ENCODE measurements around the gene RBM33.
A peak's percentile ranks its signal among the peaks of the same experiment; 100 is the strongest.
"Not testable (repeated sequence)": the region's sequence is repeated elsewhere in the genome, so short reads cannot be mapped to it uniquely, and the experiment has no call there.

The RBM33 gene

DNA sequence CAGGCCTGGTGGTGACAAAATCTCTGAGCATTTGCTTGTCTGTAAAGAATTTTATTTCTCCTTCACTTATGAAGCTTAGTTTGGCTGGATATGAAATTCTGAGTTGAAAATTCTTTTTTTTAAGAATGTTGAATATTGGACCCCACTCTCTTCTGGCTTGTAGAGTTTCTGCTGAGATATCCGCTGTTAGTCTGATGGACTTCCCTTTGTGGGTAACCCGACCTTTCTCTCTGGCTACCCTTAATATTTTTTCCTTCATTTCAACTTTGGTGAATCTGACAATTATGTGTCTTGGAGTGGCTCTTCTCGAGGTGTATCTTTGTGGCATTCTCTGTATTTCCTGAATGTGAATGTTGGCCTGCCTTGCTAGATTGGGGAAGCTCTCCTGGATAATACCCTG is 46.2 kb downstream of the RBM33 start:
- H3K79me2 ChIP-seq (ENCODE audit: control insufficient read depth, insufficient read depth, low read length, unreplicated experiment) = peaks cover 43% of the 10 kb centered on the region

DNA sequence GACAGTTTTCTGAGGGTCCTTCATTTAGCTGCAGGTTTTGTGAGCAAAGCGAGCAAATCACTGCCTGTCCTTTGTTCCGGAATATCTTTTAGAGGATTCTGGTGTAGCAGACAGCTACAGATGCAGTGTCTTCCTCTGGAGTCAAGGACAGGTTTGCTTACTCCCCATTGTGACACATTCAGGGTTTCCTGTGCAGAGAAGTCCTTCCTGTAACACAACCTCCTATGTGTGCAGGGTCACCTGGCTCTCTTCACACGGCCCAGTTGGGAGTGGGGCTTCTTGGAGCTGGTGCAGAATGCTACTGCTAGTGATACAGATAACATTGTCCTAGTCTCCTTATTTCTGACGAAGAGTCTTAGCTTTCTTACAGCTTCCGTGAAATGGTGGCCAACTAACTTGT is 47.9 kb downstream of the RBM33 start:
- Histone ChIP-seq H3K27me3 (ENCODE audit: insufficient read depth, low read length) (no peaks in the 10 kb centered on the region), H3K36me3 (ENCODE audit: insufficient read depth, low read length) (peaks cover 6% of the 10 kb centered on the region; the same call in 1 of the 2 replicates), H3K79me2 (ENCODE audit: control insufficient read depth, insufficient read depth, low read length, unreplicated experiment) (peaks cover 54% of the 10 kb centered on the region), H2AFZ (ENCODE audit: low read length, unreplicated experiment) (no peak overlapping the region), H3K27ac (ENCODE audit: low read depth, low read length) (no peak overlapping the region), H3K4me3 (ENCODE audit: low read depth, low read length) (no peak overlapping the region), H3K4me1 (ENCODE audit: control insufficient read depth, insufficient read depth, low read length, unreplicated experiment) (peaks cover 7% of the 10 kb centered on the region)

More for the DNA sequence above, 46.2 kb downstream of the RBM33 start:
- H3K27me3 ChIP-seq (ENCODE audit: insufficient read depth, low read length); H3K4me1 ChIP-seq (ENCODE audit: control insufficient read depth, insufficient read depth, low read length, unreplicated experiment); H3K4me3 ChIP-seq (ENCODE audit: low read depth, low read length); H3K27ac ChIP-seq (ENCODE audit: low read depth, low read length); H2AFZ ChIP-seq (ENCODE audit: low read length, unreplicated experiment); H3K36me3 ChIP-seq (ENCODE audit: insufficient read depth, low read length): not testable (repeated sequence)

DNA sequence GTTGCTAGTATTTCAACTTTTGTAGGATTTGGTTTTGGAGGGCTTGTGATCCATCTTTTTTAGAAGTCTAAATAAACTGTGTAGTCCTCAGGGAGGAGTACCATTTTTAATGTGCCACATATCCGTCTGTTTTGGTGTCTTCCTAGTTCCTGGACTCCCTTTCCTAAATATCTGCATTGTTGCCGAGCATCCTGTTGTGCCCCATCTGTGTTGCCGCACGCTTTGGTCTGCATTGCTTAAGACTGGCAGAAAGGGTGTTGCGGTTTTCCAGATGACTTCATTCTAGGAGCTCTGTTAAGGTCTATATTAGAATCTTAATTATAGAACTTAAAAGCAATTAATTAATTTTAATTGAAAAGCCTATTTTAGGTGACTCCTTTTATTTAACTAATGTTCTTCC is 49.4 kb downstream of the RBM33 start:
- Histone ChIP-seq H2AFZ (ENCODE audit: low read length, unreplicated experiment) (no peak overlapping the region), H3K4me3 (ENCODE audit: low read depth, low read length) (no peak overlapping the region), H3K27ac (ENCODE audit: low read depth, low read length) (no peak overlapping the region), H3K79me2 (ENCODE audit: control insufficient read depth, insufficient read depth, low read length, unreplicated experiment) (peaks cover 68% of the 10 kb centered on the region), H3K27me3 (ENCODE audit: insufficient read depth, low read length) (no peaks in the 10 kb centered on the region), H3K4me1 (ENCODE audit: control insufficient read depth, insufficient read depth, low read length, unreplicated experiment) (peaks cover 7% of the 10 kb centered on the region), H3K36me3 (ENCODE audit: insufficient read depth, low read length) (peaks cover 6% of the 10 kb centered on the region; the same call in 1 of the 2 replicates)

DNA sequence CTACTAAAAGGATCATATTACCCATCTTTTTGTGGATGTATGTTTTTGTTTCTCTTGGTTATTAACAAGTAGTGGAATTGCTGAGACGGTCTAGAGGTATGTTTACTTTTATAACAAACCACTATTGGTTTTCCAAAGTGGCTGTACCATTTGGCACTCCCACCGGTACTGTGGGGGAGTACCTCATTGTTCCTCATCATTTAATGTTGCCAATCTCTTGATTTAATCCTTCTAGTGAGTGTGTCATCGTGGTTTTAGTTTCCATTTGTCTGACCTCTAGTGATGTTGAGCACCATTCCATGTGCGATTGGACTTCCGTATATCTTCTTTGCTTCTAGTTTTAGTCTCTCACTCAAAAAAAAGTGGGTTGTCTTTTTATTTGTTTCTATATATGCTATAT is 50.4 kb downstream of the RBM33 start:
- Histone ChIP-seq H3K36me3 (ENCODE audit: insufficient read depth, low read length) (peaks cover 6% of the 10 kb centered on the region; the same call in 1 of the 2 replicates), H3K27me3 (ENCODE audit: insufficient read depth, low read length) (no peaks in the 10 kb centered on the region)

DNA sequence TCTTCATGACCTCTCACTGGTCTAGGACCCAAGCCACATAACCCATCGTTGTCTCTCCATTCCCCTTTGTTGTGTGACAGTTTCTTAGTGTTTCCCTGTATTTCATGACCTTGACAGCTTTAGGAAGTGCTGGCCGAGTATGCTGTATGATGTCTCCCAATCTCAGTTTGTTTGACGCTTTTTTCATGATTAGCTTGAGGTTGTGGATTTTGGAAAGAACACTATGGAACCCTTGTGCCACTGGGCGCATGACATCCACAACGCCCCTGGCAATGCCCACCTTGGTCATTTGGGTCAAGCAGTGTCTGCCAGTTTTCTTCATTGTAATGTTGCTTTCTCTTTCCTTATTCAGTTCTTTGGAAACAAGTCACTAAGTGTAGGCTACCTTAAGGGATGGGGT is 52.3 kb downstream of the RBM33 start:
- H3K79me2 ChIP-seq (ENCODE audit: control insufficient read depth, insufficient read depth, low read length, unreplicated experiment) = peaks cover 68% of the 10 kb centered on the region
- no peak overlapping the region for H3K27ac ChIP-seq (ENCODE audit: low read depth, low read length)
- peaks cover 7% of the 10 kb centered on the region for H3K4me1 ChIP-seq (ENCODE audit: control insufficient read depth, insufficient read depth, low read length, unreplicated experiment)
- H2AFZ ChIP-seq (ENCODE audit: low read length, unreplicated experiment) = no peak overlapping the region
- H3K36me3 ChIP-seq (ENCODE audit: insufficient read depth, low read length) = peaks cover 10% of the 10 kb centered on the region
- H3K4me3 ChIP-seq (ENCODE audit: low read depth, low read length) = no peak overlapping the region
- no peaks in the 10 kb centered on the region for H3K27me3 ChIP-seq (ENCODE audit: insufficient read depth, low read length)

More for the DNA sequence above, 50.4 kb downstream of the RBM33 start:
- H3K4me3 ChIP-seq (ENCODE audit: low read depth, low read length) = no peak overlapping the region
- H3K27ac ChIP-seq (ENCODE audit: low read depth, low read length) = peak overlapping the region; percentile 16; the same call in 1 of the 2 replicates
- peaks cover 75% of the 10 kb centered on the region for H3K79me2 ChIP-seq (ENCODE audit: control insufficient read depth, insufficient read depth, low read length, unreplicated experiment)
- H2AFZ ChIP-seq (ENCODE audit: low read length, unreplicated experiment) = no peak overlapping the region
- H3K4me1 ChIP-seq (ENCODE audit: control insufficient read depth, insufficient read depth, low read length, unreplicated experiment) = peaks cover 7% of the 10 kb centered on the region

DNA sequence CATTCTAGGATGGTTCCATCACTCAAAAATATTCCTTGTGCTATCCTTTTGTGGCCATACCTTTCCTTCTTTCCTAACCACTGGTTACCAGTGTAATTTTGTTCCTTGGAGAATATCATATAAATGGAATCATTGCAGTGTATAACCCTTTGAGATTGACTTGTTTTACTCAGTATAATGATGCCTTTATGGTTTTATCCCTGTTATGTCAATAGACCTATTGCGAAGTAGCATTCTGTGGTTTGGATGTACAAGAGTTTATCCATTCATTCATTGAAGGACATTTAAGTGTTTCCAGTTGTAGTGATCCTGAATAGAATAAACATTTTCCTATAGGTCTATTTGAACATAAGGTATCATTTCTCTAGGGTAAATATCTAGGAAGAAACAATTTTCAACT is 54.2 kb downstream of the RBM33 start:
- peaks cover 17% of the 10 kb centered on the region for H3K36me3 ChIP-seq (ENCODE audit: insufficient read depth, low read length)
- peaks cover 60% of the 10 kb centered on the region for H3K79me2 ChIP-seq (ENCODE audit: control insufficient read depth, insufficient read depth, low read length, unreplicated experiment)
- no peaks in the 10 kb centered on the region for H3K27me3 ChIP-seq (ENCODE audit: insufficient read depth, low read length)
- H3K4me1 ChIP-seq (ENCODE audit: control insufficient read depth, insufficient read depth, low read length, unreplicated experiment) = peaks cover 11% of the 10 kb centered on the region
- no peak overlapping the region for H3K27ac ChIP-seq (ENCODE audit: low read depth, low read length)
- H3K4me3 ChIP-seq (ENCODE audit: low read depth, low read length) = no peak overlapping the region
- no peak overlapping the region for H2AFZ ChIP-seq (ENCODE audit: low read length, unreplicated experiment)

DNA sequence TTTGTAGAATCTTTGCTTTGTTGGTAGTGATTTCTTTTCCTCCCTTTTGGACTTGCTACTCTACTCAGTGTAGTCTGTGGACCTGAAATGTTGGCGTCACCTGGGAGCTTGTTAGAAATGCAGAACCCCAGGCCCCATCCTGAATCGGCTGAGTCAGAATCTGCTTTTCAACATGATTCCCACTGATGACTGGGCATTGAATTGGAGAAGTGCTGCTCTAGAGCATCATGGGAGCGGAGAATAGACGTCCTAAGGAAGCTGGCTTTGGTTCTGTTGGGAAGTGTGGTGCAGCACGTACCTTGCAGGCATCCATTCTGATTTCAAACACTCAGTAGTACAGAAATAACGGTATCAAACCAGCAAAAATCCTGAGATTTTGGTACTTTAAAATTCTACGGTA is 54.7 kb downstream of the RBM33 start:
- H3K36me3 ChIP-seq (ENCODE audit: insufficient read depth, low read length) = peaks cover 23% of the 10 kb centered on the region
- no peak overlapping the region for H2AFZ ChIP-seq (ENCODE audit: low read length, unreplicated experiment)
- no peak overlapping the region for H3K27ac ChIP-seq (ENCODE audit: low read depth, low read length)
- peaks cover 57% of the 10 kb centered on the region for H3K79me2 ChIP-seq (ENCODE audit: control insufficient read depth, insufficient read depth, low read length, unreplicated experiment)
- H3K27me3 ChIP-seq (ENCODE audit: insufficient read depth, low read length) = no peaks in the 10 kb centered on the region
- H3K4me3 ChIP-seq (ENCODE audit: low read depth, low read length) = no peak overlapping the region
- H3K4me1 ChIP-seq (ENCODE audit: control insufficient read depth, insufficient read depth, low read length, unreplicated experiment) = peaks cover 11% of the 10 kb centered on the region

DNA sequence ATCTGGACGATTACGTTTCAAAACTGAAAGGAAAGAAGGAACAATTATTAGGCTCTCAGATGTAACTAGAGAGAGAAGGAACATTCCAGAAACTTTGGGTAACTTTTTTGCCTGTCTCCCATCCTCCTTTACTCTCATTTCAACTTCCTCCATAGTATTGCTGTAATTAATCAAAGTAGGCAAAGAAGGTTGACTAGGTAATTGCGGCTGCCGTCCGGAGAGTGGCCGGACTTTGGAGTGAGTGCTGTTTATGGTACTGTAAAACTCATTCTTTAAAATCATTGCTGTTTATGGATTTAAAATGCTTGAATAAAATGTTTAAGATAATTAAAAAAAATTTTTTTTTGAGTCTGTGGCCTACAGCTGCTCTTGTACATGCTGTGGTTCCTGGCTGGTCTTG is 56.4 kb downstream of the RBM33 start:
- H3K79me2 ChIP-seq (ENCODE audit: control insufficient read depth, insufficient read depth, low read length, unreplicated experiment) = peaks cover 48% of the 10 kb centered on the region

DNA sequence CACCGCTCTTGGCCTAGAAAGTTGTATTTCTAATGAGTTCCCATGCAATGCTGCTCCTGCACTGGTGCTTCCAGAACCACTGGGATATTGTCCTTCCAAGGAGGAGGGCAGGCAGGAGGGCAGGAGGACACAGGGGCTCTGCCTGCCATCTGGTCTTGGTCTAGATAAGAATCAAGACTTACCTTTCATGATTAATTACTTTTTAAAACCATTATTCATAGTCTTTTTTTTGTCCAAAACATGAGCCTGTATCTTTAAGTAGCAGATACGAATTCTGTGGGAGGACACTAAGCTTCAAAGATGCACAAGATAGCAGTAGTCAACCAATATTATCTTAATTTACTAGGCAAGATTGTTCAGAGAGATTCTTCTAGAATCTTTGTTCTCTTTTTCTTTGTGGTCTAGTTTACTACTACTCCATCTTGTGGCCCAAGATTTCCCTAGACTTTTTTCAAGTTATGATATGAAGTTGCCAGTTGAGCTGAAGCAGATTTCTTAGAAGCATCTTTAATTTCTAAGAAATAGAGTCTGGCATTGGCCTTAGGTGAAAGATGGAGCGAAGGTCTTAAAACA is 57.6 kb downstream of the RBM33 start:
- no peaks in the 10 kb centered on the region for H3K27me3 ChIP-seq (ENCODE audit: insufficient read depth, low read length)
- peaks cover 36% of the 10 kb centered on the region for H3K79me2 ChIP-seq (ENCODE audit: control insufficient read depth, insufficient read depth, low read length, unreplicated experiment)
- no peak overlapping the region for H3K27ac ChIP-seq (ENCODE audit: low read depth, low read length)
- H3K4me3 ChIP-seq (ENCODE audit: low read depth, low read length) = no peak overlapping the region
- no peak overlapping the region for H2AFZ ChIP-seq (ENCODE audit: low read length, unreplicated experiment)
- H3K4me1 ChIP-seq (ENCODE audit: control insufficient read depth, insufficient read depth, low read length, unreplicated experiment) = peaks cover 3% of the 10 kb centered on the region
- peaks cover 19% of the 10 kb centered on the region for H3K36me3 ChIP-seq (ENCODE audit: insufficient read depth, low read length)

More for the DNA sequence above, 56.4 kb downstream of the RBM33 start:
- no peak overlapping the region for H2AFZ ChIP-seq (ENCODE audit: low read length, unreplicated experiment)
- H3K36me3 ChIP-seq (ENCODE audit: insufficient read depth, low read length) = peaks cover 23% of the 10 kb centered on the region
- no peak overlapping the region for H3K4me3 ChIP-seq (ENCODE audit: low read depth, low read length)
- no peak overlapping the region for H3K27ac ChIP-seq (ENCODE audit: low read depth, low read length)
- H3K27me3 ChIP-seq (ENCODE audit: insufficient read depth, low read length) = no peaks in the 10 kb centered on the region
- peaks cover 3% of the 10 kb centered on the region for H3K4me1 ChIP-seq (ENCODE audit: control insufficient read depth, insufficient read depth, low read length, unreplicated experiment)

DNA sequence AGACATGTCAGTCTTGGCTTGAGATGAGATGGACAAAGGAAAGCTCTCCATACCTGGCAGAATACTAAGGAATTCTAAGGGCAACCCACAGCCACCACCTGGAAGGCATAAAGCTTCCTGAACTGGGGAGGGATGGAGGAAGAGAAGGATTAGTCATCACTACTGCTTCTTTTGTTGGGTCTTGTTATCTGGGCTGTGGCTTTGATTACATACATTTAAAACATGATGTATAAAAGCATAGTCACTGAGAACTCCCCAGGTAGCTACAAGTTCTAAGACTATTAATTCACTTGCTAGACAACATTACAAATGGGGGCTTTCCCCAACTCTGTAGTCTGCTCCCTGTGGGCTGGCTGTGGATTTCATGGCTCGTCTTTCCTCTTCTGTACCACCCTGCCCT is 58.2 kb downstream of the RBM33 start:
- H3K4me3 ChIP-seq (ENCODE audit: low read depth, low read length) = no peak overlapping the region
- no peak overlapping the region for H3K27ac ChIP-seq (ENCODE audit: low read depth, low read length)
- no peak overlapping the region for H2AFZ ChIP-seq (ENCODE audit: low read length, unreplicated experiment)
- peaks cover 3% of the 10 kb centered on the region for H3K4me1 ChIP-seq (ENCODE audit: control insufficient read depth, insufficient read depth, low read length, unreplicated experiment)
- H3K27me3 ChIP-seq (ENCODE audit: insufficient read depth, low read length) = no peaks in the 10 kb centered on the region
- peaks cover 23% of the 10 kb centered on the region for H3K36me3 ChIP-seq (ENCODE audit: insufficient read depth, low read length)
- H3K79me2 ChIP-seq (ENCODE audit: control insufficient read depth, insufficient read depth, low read length, unreplicated experiment) = peaks cover 30% of the 10 kb centered on the region

DNA sequence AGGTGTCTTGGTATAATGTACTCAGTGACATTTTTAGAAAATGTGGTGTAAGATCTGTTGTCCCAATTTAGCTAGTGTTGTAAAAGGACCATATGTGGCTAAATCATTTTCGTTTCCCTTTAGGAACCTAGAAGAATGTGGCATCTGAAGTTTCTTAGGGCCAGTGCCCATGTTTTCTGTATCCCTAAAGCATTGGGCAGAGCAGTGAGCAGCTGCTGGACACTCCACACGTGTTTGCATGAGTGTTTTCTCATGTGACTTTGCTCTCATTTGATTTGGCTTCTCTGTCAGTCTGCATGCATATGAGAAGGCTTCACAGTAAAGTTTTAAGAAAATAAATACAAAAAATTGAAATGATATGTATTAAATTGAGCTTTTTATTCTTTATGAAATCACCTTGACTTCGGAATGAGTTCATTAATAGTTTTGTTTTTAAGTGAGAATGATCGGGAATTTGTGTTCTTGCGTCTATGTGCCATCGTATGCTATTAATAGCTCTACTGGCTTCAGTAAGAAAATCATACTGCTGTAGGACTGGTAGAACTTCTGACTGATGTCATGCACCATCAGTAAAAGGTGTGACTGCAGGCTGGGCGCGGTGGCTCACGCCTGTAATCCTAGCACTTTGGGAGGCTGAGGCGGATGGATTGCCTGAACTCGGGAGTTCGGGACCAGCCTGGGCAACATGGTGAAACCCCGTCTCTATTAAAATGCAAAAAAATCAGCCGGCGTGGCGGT is 61.3 kb downstream of the RBM33 start:
- H3K79me2 ChIP-seq (ENCODE audit: control insufficient read depth, insufficient read depth, low read length, unreplicated experiment) = peaks cover 13% of the 10 kb centered on the region
- H3K27ac ChIP-seq (ENCODE audit: low read depth, low read length) = no peak overlapping the region
- H3K4me1 ChIP-seq (ENCODE audit: control insufficient read depth, insufficient read depth, low read length, unreplicated experiment) = peaks cover 3% of the 10 kb centered on the region
- peaks cover 31% of the 10 kb centered on the region for H3K36me3 ChIP-seq (ENCODE audit: insufficient read depth, low read length)
- H3K4me3 ChIP-seq (ENCODE audit: low read depth, low read length) = no peak overlapping the region
- H2AFZ ChIP-seq (ENCODE audit: low read length, unreplicated experiment) = no peak overlapping the region
- H3K27me3 ChIP-seq (ENCODE audit: insufficient read depth, low read length) = no peaks in the 10 kb centered on the region

Data from ACC112 (cell line).